ENCODE data around the gene CCDC3.

DNA sequence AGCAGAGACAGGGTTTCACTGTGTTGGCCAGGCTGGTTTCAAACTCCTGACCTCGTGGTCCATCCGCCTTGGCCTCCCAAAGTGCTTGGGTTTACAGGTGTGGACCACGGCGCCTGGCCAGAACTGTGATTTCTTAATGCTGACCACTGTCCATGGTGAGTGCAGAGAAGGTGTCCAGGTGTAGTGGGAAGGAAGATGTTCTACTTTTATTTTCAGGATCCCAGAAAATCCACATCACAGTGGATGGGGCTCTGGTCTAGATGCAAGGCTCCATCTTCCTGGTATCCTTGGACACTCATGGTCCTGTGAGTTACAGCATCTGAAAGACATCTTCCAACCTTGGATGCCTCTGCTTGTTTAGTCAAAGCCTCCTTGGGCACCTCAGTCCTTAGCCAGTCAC lies 92.7 kb downstream of the CCDC3 start:
- TF ChIP-seq EZH2 (IDR thresholded peaks at IDR 0.05; ENCODE audit: insufficient read depth, poor library complexity, severe bottlenecking) (no peak), EZH2phosphoT487 (IDR thresholded peaks at IDR 0.05; ENCODE audit: insufficient read depth, low read depth) (no peak)
